Inferior parietal cortex (tissue), 1 donor: ENCODE measurements around the gene GNLY.

Experiments used
- DNase-seq: peaks from one replicate; pipeline ENCODE4 v3.0.0-alpha.2; 2016; ENCODE audit errors: extremely low spot score

Gene GNLY

DNA sequence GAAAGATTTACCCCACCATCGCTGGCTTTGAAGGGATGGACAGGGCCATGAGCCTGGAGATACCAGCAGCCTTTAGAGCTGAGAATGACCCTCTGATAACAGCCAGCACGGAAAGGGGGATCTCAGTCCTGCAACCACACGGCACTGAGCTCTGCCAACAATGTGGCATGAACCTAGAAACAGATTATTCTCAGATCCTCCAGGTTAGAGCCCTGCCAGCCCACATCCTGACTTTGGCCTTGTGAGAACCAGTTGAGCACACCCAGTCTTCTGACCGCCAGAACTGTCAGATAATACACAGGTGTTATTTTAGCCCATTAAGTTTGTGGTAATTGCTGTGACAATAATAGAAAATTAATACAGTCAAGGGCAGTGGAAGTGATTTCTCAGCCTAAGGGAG is 9.4 kb upstream of the GNLY start:
- DNase-seq: no peak

DNA sequence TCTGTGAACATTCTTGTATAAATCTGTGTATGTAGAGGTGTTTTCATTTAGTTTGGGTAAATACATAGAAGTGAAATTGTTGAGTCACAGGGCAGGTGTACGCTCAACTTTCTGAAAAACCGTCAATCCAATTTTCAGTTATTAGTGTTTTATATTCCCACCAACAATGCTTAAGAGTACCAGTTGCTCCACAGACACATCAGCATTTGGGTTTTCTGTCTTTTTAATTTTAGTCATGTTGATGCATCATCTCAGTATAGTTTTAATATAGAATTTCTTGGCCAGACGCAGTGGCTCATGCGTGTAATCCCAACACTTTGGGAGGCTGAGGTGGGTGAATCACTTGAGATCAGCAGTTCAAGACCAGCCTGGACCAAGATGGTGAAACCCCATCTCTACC is 3.2 kb upstream of the GNLY start:
- no peak for DNase-seq

DNA sequence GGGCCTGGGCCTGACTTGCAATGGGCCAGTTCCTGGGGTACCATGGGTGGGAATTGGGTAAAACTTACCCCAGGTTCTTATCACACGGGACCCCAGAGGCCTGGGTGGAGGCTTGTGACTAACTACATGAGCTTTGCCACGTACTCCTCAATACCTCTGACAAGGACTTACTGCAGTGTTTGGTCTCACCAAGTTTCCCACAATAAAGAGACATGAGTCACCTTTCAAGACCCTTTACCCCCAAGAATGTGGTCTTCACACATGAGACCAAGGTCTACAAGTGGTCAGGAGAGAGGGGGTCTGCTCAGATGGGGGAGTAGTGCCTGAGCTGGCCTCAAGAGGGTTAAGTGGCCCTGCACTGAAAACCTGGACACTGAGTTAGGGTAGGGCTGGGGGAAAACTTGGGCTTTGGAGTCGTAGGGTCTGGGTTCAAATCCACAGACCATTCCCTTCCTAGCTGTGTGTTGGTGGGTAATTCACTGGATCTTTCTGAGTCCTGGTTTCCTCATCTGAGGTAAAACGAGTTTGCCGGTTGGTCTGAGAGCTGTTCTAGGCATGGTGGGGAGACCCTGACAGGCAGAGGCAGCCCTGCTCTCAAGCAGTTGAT is 2.0 kb upstream of the GNLY start:
- no peak for DNase-seq

DNA sequence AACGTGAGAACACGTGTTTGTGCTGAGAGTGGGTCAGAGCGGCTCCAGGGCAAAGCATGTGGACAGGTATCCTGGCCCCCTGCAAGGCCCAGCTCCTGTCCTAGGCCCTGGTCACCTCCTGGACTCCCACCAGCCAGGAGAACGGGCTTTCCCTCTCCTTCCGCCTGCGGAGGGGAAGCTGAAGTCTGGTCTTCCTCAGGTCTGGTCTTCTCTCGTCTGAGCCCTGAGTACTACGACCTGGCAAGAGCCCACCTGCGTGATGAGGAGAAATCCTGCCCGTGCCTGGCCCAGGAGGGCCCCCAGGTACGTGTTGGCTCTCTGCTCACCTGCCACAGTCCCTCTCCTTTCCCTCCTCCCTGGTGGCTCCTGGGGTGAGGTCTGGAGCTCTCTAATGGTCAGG is 963 bp downstream of the GNLY start:
- DNase-seq: no peak

DNA sequence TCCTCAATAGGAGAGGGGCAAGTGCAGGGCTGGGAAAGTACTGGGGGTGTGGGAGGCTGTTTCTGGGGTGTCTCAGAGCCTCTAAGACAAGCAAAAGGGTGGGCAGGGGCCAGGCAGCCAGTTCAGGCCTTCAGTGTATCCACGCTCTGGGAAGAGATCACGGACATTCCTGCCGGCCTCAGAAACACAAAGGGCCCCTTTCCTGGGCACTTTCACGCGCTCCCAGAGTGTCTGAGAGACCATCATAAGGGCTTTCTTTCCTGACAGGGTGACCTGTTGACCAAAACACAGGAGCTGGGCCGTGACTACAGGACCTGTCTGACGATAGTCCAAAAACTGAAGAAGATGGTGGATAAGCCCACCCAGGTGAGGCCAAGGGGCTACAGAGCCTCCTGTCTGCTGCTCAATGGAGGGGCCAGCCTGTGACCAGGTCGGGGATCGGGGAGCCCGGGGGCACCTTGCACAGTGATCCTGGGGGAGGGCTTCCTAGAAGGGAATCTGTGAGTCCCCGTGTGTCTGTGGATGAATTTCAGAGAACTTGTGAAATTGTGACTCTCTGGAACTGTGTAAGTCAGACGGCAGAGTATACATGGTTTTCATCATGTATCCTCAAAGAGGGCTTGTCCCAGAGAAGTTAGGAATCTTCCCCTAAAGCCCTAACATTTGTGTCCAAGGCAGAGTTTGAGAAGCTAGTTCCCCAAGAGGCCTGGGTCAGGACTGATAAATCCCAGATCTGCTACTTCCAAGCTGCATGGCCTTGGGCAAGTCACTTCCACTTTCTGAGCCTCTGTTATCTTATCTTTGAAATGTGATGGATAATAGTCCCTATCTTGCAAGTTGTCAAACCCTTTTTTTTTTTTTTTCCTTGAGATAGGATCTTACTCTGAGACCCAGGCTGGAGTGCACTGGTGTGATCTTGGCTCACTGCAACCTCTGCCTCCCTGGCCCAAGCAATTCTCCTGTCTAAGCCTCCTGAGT is 1.8 kb downstream of the GNLY start:
- no peak for DNase-seq

DNA sequence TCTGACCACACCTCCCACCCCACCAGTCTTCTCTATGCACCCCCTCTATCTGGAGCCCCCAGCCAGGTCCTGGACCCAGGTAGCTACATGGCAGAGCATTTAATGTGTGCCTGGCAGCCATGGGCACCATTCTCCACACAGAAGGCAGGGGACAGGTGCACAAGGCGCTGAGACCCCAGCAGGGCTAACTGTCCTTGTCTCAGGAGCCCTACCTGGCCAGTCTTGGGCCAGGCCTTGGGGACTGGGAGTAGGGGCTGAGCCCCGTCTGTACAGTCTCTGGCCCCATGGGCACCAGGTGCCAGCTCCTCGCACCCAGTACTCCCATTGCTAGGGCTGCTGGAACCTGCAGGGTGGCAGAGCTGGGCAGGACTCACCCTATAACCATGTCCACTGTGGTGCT is 2.9 kb downstream of the GNLY start:
- DNase-seq: no peak

DNA sequence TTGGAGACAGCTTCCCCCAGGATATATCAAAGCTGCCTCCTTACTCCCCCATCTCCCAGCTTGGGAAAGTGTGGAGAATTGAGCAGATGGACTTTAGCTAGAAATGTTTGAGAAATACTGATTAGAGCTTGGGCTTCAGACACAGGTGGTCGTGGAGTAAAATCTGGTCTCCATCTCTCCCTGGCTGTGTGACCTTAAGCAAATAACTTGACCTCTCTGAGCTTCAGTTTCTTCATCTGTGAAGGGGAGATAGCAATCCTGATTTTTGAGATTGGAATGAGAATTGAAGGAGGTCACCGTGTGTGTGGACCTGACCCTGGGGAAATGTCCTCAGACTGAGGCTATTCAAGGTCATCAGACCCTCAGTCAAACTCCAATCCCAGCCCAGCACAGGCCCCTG is 3.6 kb downstream of the GNLY start:
- no peak for DNase-seq

DNA sequence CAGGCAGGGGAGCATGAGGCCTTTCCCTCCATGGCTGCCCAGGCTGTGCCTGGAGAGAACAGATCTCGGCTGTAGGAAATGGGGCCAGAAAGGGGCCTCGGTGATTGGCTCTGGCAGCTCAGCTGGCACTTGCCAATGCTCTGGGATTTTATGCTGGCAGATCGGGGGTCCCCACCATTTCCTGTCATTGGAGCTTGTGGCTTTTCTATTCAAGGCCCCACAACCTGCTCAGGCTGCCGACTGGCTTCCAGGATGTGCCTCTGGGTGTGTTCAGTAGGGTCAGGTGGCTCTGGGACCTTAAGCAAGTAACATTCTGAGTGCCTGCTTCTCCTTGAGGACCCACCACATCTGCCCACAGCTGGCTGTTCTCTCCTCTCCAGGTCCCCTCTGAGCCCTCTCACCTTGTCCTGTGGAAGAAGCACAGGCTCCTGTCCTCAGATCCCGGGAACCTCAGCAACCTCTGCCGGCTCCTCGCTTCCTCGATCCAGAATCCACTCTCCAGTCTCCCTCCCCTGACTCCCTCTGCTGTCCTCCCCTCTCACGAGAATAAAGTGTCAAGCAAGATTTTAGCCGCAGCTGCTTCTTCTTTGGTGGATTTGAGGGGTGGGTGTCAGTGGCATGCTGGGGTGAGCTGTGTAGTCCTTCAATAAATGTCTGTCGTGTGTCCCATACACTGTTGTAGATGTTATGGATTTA is 4.2 kb downstream of the GNLY start:
- DNase-seq: no peak

DNA sequence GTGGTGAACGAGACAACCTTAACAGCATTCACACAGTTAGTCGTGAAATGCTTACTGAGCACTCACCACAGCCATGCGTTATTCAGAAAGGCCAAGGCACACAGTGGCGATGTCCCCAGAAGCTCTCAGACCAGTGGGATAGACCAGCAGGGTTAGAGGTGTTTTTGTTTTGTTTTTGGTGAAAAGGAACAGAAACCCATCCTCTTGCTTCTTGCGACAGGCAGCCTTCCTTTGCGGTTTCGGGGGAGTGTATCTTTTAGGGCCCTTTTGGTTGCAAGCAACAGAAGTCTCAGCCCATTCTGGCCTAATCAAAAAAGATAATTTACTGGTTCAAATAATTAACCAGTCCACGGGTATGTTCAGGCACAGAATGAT is 4.7 kb downstream of the GNLY start:
- DNase-seq: no peak

DNA sequence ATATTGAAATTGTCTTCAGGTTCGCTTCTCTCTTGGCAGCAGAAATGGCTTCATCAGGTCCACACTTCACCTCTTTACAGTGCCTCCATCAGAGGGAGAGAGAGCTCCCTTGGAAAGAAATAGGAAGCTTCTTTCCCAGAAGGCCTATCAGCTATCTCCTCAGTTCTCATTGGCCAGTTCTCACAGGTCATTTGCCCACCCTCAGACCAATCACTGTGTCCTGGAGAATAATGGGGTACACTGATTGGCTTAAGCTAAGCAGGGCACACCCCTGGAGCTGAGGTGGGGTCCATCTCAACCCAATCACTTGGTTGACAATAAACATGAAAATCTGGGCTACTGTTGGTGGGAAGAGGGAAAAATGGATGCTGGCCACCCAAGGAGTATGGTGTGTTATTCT is 5.2 kb downstream of the GNLY start:
- DNase-seq: no peak

DNA sequence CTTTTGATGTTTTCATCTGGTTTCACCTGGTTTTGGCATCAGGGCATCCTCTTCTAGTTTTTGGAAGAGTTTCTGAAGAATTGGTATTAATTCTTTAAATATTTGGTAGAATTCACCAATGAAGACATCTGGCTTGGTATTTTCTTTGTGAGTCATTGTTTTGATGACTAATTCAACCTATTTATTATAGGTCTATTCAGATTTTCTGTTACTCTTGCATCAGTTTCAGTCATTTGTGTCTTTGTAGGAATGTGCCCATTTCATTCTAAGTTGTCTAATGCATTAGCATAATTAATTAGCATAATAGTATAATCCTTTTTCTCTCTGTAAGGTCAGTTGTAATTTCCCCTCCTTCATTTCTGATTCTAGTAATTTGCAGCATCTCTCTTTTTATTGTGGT is 8.0 kb downstream of the GNLY start:
- DNase-seq: no peak

DNA sequence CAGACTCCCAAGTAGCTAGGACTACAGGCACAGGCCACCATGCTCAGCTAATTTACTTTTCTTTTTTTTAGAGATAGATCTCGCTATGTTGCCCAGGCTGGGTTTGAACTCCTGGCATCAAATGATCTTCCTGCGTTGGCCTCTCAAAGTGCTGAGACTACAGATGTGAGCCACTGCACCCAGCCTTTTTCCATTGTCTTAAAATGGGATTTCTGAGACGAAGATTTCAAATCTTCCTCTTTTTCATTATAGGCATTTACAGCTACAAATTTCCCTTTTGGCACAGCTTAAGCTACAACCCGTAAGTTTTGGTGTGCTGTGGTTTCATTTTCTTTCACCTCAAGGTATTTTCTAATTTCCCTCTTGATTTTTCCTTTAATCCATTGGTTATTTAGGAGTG is 8.6 kb downstream of the GNLY start:
- DNase-seq: no peak

DNA sequence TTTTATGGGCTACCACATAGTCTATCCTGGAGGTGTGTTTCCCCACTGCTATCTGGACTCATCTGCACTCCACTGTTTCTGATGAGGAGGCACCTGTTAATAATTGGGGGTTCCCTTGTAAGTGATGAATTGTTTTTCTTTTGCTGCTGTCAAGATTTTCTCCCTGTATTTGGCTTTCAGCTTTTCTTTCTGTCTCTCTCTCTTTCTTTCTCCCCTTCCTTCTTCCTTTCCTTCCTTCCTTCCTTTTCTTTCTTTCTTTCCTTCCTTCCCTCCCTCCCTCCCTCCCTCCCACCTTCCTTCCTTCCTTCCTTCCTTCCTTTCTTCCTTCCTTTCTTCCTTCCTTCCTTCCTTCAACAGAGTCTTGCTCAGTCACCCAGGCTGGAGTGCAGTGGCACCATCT is 9.2 kb downstream of the GNLY start:
- no peak for DNase-seq

DNA sequence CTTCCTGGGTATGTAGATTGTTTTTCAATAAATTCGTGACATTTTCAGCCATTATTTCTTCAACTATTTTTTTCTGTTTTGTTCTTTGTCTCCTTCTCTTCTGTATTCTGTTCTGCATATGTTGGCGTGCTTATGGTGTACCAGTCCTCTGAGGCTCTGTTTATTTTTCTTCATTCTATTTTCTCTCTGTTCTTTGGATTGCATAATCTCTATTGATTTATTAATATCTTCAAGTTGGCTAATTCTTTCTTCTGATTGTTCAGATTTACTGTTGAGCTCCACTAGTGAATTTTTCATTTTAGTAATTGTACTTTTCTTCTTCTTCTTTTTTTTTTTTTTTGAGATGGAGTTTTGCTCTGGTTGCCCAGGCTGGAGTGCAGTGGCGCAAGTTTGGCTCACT is 9.9 kb downstream of the GNLY start:
- DNase-seq: no peak

DNA sequence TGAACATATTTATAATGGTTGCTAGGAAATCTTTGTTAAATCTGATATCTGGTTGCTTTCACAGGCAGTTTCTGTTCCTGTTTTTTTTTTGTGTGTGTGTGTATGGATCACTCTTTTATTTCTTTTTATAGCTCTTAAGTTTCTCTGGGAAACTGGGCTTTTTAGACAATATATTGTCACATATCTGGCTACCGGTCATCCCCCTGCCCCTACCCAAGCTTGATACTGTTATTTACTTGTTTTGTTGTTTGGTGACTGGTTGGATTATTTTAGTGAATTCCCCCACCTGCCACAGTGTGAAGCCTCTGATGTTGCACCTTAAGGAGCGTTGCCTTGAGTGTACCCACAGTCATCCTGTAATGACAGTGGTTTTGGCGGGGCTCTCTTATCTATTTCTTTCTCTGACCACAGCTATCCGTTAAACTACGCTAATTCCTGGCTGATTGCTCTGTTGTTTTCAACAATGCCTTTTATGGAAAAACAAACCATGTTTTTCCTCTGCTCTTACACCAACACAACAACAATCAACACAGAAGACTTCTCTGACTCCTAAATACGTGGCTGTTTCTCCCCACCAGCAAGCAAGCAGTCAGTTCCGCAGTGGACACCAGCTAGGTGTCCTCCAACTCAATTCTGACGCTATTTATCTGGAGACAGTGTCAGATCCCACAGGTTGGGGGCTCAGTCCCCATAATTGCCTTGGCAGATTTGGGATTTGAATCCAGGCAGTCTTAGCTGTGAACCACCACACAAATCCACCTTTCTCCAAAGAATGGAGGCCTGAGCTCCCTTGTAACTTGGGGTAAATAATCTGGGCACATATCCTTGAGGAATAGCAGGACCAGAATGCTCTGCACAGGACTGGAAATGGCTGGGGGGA is 10.9 kb downstream of the GNLY start:
- DNase-seq: no peak

DNA sequence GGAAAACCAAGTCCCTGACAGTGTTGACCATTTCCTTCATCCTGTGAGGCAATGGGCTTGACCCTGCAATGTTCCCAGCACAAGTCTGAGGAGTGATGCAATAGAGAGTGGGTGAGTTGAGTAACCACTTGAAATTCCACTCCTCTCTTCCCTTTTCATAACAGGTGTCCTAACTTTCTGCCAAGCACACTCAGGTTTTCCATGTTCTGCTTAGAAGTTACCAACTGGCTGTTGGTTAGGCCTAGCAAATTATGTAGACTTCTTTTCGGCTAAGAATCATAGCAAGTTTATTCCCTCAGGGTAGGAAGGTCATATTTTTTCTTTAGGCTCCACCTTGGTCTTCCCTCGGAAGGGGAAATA is 11.5 kb downstream of the GNLY start:
- DNase-seq: no peak

DNA sequence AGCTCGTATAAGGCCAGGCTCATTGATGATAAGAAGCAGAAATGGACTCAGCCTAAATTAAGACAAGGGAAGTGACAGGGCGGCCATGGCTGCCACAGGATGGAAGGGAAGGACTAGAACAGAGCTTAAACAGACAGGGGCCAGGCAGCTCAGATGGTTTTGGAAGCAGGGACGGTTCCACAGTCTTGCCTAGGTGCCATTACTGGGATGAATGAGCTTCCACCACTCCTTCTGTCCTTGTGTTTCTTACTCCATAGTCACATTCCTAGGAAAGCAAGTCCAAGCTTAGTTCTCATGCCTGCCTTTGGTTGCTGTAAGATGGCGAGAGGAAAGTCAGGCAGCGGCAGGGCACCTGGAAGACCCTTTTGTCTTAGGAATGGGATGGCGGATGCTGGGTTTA is 11.9 kb downstream of the GNLY start:
- DNase-seq: no peak

DNA sequence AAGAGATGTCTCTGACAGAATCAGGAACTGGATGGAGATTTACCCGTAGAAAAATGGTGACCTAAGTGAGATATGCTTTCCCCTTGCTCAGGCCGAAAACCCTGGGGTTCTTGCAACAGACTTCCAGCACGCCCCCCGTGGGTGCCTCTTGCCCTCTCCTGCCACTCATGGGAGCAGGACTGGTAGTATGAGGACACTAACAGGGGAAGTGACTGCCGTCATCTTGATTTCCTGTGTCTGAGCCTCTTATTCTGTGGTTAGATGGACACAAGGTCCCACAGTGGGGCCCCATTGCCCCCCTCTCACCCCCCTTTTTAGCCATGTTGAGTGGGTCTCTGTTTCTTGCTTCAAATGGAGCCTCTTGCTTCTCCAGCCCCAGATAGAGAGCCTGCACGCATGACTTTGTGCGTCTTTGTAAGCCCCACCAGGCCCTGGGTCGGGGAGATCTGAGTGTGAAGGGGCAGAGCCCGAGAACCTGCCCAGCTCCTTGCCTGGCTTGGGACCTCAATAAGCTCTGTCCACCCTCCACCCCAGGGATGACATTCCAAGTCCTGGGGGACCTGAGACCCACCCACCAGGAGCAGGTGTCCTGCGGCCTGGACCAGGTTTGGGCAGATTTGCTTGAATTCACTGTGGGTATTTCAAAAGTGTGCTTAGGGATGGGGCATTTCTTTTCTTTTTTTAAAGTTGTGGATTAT is 12.6 kb downstream of the GNLY start:
- peak; percentile 21 for DNase-seq

DNA sequence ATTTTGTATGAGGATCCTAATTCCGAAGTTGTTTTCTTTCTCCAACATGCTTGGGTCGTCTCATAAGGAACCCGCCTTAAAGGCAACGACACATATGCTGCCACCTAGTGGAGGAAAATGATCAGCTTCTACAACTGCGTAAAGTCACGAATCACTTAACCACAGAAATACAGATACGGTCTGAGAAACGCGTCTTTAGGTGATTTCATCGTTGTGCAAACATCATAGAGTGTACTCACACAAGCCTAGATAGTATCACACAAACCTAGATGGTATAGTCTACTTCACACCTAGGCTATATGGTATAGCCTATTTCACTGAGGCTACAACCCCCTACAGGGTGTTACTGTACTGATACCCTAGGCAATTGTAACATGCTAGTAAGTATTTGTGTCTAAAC is 13.1 kb downstream of the GNLY start:
- peak; percentile 96 for DNase-seq

DNA sequence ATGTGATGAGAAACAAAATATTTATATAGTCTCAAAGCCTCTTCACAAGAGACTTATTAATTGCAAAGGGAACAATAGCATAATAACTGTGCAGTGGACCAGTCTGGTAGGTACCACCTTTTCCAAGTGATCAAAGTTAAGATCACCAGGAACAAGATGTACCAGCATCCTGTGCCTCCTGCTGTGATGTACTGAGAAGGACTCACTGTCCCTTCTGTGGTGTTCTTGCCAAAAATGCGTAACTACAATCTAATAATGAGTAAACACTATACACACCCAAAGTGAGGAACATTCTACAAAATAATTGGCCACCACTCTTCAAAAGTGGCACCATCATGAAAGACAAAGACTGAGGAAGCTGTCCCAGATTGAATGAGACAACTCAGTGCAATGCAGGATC is 14.5 kb downstream of the GNLY start:
- no peak for DNase-seq

DNA sequence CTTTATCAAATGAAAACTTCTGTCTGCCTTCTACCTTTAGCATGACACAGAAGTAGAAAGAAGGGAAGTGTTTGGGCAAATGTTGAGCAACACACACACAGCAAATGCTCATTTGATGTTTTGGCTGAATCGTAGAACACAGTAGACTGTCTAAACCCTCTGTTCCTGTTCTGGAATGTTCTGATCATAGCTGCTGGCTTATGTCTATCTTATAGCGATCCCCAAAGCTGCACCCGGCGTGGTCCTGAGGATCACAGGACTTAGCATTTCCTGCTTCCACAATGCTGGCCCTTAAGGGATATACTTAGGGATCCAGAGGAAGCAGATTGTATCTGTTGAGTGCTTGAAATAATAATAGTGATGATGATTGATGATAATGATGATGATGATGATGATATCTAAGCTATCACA is 15.2 kb downstream of the GNLY start:
- no peak for DNase-seq
